HG02970 (cell line): ENCODE measurements around the gene AMER1.
"Not testable (repeated sequence)": the region's sequence is repeated elsewhere in the genome, so short reads cannot be mapped to it uniquely, and the experiment has no call there.

Source experiments
- ATAC-seq: cut with Tn5 transposase; IDR thresholded peaks from one replicate; pipeline ENCODE4 v1.9.1; 2021; ENCODE audit warnings: mild to moderate bottlenecking, moderate library complexity, moderate number of reproducible peaks; ENCODE audit not compliant: unreplicated experiment, low FRiP score

Gene AMER1

GRCh38 chrX:64205441-64205734, at the start of gene AMER1:
AMER1 (minus strand) TSS chrX:64205708; CDS start chrX:64193286, 12,422 bp downstream.
- ATAC-seq: peak; percentile 44

- no peak for ATAC-seq
Measured at GRCh38 chrX:64230123-64230970, 24.8 kb upstream of the AMER1 start, which contains the start of gene ASB12. ASB12 (minus strand) TSS chrX:64230607; CDS start chrX:64225650, 4,957 bp downstream.

GRCh38 chrX:64229154-64229553, 23.6 kb upstream of the AMER1 start:
- no peak for ATAC-seq

GRCh38 chrX:64218023-64218422, 12.5 kb upstream of the AMER1 start:
- ATAC-seq: no peak

- not testable (repeated sequence) for ATAC-seq
Measured at GRCh38 chrX:64213989-64214388, 8.5 kb upstream of the AMER1 start.

GRCh38 chrX:64206556-64207162, 1.2 kb upstream of the AMER1 start:
- no peak for ATAC-seq

GRCh38 chrX:64205735-64206501, 410 bp upstream of the AMER1 start:
- peak; percentile 91 for ATAC-seq

GRCh38 chrX:64204701-64205440, 637 bp downstream of the AMER1 start:
- ATAC-seq: peak; percentile 5

- no peak for ATAC-seq
Measured at GRCh38 chrX:64204252-64204651, 1.3 kb downstream of the AMER1 start.

GRCh38 chrX:64202808-64203325, 2.6 kb downstream of the AMER1 start:
- no peak for ATAC-seq

- no peak for ATAC-seq
Measured at GRCh38 chrX:64198036-64198435, 7.5 kb downstream of the AMER1 start.

- ATAC-seq: no peak
Measured at GRCh38 chrX:64196606-64197005, 8.9 kb downstream of the AMER1 start.

- ATAC-seq: no peak
Measured at GRCh38 chrX:64195862-64196261, 9.6 kb downstream of the AMER1 start.

- no peak for ATAC-seq
Measured at GRCh38 chrX:64192673-64193072, 12.8 kb downstream of the AMER1 start.

- ATAC-seq: no peak
Measured at GRCh38 chrX:64192040-64192439, 13.5 kb downstream of the AMER1 start.

- ATAC-seq: no peak
Measured at GRCh38 chrX:64191281-64192010, 14.1 kb downstream of the AMER1 start.

GRCh38 chrX:64190136-64190740, 15.3 kb downstream of the AMER1 start:
- ATAC-seq: no peak

- ATAC-seq: no peak
Measured at GRCh38 chrX:64188901-64189300, 16.6 kb downstream of the AMER1 start.

GRCh38 chrX:64187762-64188150, 17.8 kb downstream of the AMER1 start:
- ATAC-seq: no peak
